Stimulated activated memory B cell treated with anti-CD40 and anti-IgM and Interleukin-4, amounts not matched to agents 10 μg/mL and 1 μg/mL and 100 μg/mL, for 72 hours (primary cell): ENCODE data around the gene TRAPPC6A.

Source experiments
- ATAC-seq: fragments of 150-1000 bp; cut with Tn5 transposase; 2 replicates; pipeline ENCODE4 v1.10.0; 2021
- H3K27ac Mint-ChIP-seq: one replicate; pipeline ENCODE4 v1.8.0; 2022; ENCODE audit warnings: mild to moderate bottlenecking, mixed read lengths
- H3K27me3 Mint-ChIP-seq: one replicate; pipeline ENCODE4 v1.8.0; 2022; ENCODE audit warnings: mixed read lengths
- H3K36me3 Mint-ChIP-seq: one replicate; pipeline ENCODE4 v1.8.0; 2022; ENCODE audit warnings: mixed read lengths
- H3K4me1 Mint-ChIP-seq: one replicate; pipeline ENCODE4 v1.8.0; 2022; ENCODE audit warnings: mixed read lengths
- H3K4me3 Mint-ChIP-seq: one replicate; pipeline ENCODE4 v1.8.0; 2022; ENCODE audit warnings: mild to moderate bottlenecking, moderate library complexity, mixed read lengths
- H3K9me3 Mint-ChIP-seq: one replicate; pipeline ENCODE4 v1.8.0; 2022; ENCODE audit warnings: mixed read lengths

Gene TRAPPC6A, protein sequence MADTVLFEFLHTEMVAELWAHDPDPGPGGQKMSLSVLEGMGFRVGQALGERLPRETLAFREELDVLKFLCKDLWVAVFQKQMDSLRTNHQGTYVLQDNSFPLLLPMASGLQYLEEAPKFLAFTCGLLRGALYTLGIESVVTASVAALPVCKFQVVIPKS

DNA sequence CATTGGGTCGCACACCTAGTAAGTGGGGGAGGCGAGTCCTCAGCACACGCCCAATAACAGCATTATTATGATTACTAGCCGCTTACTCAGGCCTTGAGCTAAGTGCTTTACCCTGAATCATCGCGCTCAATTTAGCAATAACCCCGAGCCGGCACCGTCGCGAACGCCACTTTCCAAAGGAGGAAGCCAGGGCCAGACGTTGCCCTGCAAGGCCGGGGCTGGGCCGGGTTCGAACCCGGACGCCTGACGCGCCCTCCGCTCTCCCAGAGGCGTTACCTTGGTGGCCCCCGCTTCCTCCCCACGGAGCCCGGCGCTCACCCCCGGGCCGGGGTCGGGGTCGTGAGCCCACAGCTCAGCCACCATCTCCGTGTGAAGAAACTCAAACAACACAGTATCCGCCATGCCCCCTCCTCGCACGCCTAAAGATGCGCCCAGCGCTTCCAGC, at the start of gene TRAPPC6A:
Gene TRAPPC6A (minus strand): TSS at position 421 of the 445 bp plus-strand sequence. CDS start 19 bp downstream, at position 402.
- ATAC-seq: peak; percentile 1
- no peaks in the 10 kb centered on the region for H3K27me3 Mint-ChIP-seq
- H3K9me3 Mint-ChIP-seq: no peaks in the 10 kb centered on the region

DNA sequence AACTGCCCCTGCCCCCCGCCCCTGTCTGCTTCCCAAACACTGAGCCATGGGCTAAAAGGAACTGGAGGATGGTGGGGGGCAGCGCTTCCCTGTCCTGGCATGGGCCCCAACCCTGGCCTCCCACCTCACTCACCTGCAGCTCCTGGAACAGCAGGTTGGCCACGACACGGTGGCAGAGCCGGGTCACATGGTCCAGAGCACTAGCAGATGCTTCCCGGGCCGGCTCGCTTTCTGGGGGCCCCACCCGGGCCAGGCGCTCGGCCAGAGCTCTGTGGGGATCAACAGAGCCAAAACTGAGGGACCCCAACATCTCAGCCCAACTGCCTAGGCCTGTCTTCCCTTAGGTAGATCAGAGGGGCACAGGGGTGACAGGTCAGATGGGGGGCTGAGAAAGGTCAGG, 46.6 kb upstream of the TRAPPC6A start:
- ATAC-seq: peak; percentile 43
- Mint-ChIP-seq H3K9me3 (no peaks in the 10 kb centered on the region), H3K27me3 (peaks cover 84% of the 10 kb centered on the region), H3K4me3 (no peak overlapping the region), H3K36me3 (no peaks in the 10 kb centered on the region), H3K4me1 (no peaks in the 10 kb centered on the region), H3K27ac (no peak overlapping the region)

More for the DNA sequence above, at the start of gene TRAPPC6A:
- peaks cover 21% of the 10 kb centered on the region for H3K36me3 Mint-ChIP-seq
- H3K4me3 Mint-ChIP-seq: peak within 1 kb of the TSS; percentile 78
- peaks cover 43% of the 10 kb centered on the region for H3K4me1 Mint-ChIP-seq
- H3K27ac Mint-ChIP-seq: peak within 1 kb of the TSS; percentile 75

DNA sequence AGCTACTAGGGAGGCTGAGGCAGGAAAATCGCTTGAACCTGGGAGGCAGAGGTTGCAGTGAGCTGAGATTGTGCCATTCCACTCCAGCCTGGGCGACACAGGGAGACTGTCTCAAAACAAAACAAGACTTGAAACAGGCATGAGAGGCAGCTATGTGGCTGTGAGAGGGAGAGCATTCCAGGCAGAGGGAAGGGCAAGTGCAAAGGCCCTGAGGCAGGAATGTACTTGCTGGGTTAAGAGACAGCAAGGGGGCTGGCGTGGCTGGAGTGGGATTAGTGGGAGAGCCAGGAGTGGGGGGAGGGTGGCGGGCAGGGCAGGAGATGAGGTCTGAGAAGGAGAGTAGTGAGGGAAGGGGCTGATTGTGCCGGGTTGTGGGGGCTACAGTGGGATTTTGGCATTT, 45.8 kb upstream of the TRAPPC6A start:
- ATAC-seq: no peak
- Mint-ChIP-seq H3K4me1 (no peaks in the 10 kb centered on the region), H3K4me3 (no peak overlapping the region), H3K27ac (no peak overlapping the region), H3K27me3 (peaks cover 85% of the 10 kb centered on the region), H3K9me3 (no peaks in the 10 kb centered on the region), H3K36me3 (no peaks in the 10 kb centered on the region)

DNA sequence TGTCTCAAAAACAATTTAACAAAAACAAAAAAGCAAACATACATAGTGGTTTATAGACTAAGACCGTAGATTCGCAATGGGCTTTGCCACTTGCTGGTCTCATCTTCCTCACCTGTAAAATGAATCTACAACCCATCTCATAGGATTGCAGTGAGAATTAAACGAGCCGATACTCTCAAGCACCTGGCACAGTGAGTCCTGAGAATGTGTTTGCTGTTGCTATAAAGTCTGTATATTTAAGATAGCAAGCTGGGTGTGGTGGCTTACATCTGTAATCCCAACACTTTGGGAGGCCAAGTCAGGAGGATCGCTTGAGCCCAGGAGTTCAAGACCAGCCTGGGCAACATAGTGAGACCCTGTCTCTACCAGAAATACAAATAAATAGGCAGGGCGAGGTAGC, 44.7 kb upstream of the TRAPPC6A start:
- no peak overlapping the region for H3K27ac Mint-ChIP-seq
- no peak for ATAC-seq
- H3K27me3 Mint-ChIP-seq: peaks cover 89% of the 10 kb centered on the region
- no peaks in the 10 kb centered on the region for H3K36me3 Mint-ChIP-seq
- no peaks in the 10 kb centered on the region for H3K4me1 Mint-ChIP-seq
- no peak overlapping the region for H3K4me3 Mint-ChIP-seq
- H3K9me3 Mint-ChIP-seq: no peaks in the 10 kb centered on the region

DNA sequence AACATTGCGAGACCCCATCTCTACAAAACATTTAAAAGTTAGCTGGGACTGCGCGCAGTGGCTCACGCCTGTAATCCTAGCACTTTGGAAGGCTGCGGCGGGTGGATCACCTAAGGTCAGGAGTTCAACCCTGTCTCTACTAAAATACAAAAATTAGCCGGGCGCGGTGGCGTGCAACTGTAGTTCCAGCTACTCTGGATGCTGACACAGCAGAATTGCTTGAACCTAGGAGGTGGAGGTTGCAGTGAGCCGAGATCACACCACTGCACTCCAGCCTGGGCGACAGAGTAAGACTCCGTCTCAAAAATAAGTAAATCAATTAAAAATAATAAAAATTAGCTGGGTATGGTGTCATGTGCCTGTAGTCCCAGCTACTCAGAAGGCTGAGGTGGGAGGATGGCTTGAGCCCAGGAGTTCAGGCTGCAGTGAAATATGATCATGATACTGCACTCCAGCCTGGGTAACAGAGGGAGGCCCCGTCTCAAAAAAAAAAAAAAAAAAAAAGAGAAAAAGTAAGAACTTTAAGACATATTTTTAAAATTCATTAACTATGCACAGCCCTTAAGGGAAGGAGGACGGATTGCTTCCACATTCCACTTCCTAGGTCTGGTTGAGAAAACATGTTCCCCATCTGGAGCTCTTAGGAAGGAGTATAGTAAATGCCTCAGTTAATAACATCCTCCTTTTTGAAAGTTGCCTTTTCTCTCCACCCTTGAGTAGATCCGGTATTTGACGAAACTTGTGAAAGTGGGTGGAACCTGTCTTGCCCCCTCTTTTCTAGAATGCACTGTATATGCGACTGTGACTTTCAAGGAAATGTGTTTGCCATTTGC, 41.1 kb upstream of the TRAPPC6A start:
- ATAC-seq: no peak
- Mint-ChIP-seq H3K27ac (no peak overlapping the region), H3K36me3 (no peaks in the 10 kb centered on the region), H3K9me3 (no peaks in the 10 kb centered on the region), H3K4me3 (no peak overlapping the region), H3K4me1 (peaks cover 7% of the 10 kb centered on the region), H3K27me3 (peaks cover 87% of the 10 kb centered on the region)

DNA sequence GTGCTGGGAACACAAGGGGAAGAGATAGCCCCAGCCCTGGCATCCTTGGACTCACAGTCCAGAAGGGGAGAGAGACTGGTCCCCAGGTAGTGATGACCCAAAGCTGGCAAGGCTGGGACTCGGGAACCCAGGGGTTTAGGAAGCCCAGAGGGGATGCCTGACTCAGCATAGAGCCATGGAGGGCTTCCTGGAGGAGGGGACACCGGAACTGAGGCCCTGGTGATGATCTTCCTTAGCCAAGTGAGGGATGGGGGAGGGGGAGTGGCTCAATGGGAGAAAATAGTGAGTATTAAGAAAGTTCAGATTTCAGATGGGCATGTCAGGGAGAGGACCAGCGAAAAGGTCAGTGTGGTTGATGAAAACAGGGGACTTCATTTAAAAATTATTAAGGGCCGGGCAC, 40.4 kb upstream of the TRAPPC6A start:
- peaks cover 87% of the 10 kb centered on the region for H3K27me3 Mint-ChIP-seq
- H3K36me3 Mint-ChIP-seq: no peaks in the 10 kb centered on the region
- peaks cover 7% of the 10 kb centered on the region for H3K4me1 Mint-ChIP-seq
- ATAC-seq: no peak
- H3K4me3 Mint-ChIP-seq: no peak overlapping the region
- no peak overlapping the region for H3K27ac Mint-ChIP-seq
- H3K9me3 Mint-ChIP-seq: no peaks in the 10 kb centered on the region

DNA sequence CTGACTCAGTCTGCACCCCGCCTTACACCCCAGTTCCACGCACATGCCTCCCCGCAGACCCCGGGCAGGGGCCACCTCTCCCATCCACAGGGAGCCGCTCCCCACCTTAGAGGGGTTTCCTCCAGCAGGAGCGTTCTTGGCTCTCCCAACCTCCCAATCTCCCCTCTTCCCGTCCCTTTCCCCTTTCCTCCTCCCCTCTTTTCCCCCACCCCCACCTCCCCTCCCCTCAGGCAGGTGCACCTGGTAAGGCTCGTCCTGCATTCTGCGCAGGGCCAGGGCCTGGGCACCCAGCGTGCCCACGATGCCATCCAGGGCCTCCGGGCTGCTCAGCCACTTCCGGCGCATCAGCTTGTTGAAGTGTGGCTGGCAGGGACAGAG, 39.9 kb upstream of the TRAPPC6A start:
- Mint-ChIP-seq H3K27me3 (peaks cover 88% of the 10 kb centered on the region), H3K9me3 (no peaks in the 10 kb centered on the region), H3K27ac (no peak overlapping the region), H3K4me1 (peaks cover 7% of the 10 kb centered on the region), H3K4me3 (no peak overlapping the region), H3K36me3 (no peaks in the 10 kb centered on the region)
- no peak for ATAC-seq

DNA sequence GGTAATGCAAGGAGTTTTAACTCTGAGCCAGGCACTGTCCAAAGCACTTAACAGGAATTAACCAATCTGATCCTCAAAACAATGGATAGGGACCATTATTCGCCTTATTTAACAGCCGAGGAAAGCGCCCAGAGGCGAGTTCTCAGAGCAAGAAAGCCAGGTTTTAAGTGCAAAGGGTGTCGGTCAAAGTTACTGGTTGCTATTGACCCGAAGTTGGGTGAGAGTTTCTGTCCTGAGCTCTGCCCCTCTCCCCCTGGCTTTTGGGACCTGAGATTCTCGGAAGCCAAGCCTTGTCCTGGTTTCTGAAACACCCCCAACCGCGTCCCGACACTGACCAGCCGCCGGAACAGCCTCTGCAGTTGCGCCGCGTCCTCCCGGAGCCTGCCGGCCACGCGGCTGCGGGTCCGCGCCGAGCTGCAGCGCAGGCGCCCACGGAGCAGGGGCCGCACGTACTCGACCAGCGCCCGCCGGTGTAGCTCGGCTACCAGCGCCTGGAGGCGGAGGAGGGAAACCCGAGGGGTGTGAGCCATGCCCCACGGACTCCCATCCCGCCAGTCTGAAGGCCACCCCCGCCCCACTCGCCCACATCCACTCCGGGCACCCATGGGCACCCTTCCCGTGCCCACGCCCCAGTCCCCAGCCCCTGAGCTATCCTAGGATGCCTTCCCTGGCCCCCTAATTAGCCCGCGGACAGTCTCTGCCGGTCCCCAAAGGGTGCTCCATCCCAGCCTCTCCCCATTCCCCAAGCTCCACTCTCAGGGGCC, 39.3 kb upstream of the TRAPPC6A start:
- ATAC-seq: no peak
- H3K36me3 Mint-ChIP-seq: no peaks in the 10 kb centered on the region
- no peak overlapping the region for H3K27ac Mint-ChIP-seq
- no peak overlapping the region for H3K4me3 Mint-ChIP-seq
- peaks cover 7% of the 10 kb centered on the region for H3K4me1 Mint-ChIP-seq
- H3K9me3 Mint-ChIP-seq: no peaks in the 10 kb centered on the region
- peaks cover 88% of the 10 kb centered on the region for H3K27me3 Mint-ChIP-seq

DNA sequence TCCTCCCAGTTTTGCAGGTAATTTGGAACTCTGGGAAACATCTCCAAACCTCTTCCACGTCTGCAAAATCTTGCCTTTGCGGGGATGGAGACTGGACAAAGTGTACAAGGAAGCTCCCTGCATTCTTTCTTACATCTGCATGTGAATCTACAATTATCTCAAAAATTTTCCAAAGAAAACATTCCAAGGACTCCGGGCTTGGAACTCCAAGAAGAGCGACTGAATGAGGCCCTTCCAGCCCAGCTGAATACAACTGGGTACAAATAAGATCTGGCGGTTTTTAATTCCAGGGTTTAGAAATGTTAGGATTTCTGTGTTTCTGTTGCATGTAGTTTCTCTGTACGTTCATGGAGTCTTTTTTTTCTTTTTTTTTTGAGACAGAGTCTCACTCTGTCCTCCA, 38.6 kb upstream of the TRAPPC6A start:
- Mint-ChIP-seq H3K27ac (no peak overlapping the region), H3K9me3 (no peaks in the 10 kb centered on the region), H3K4me3 (no peak overlapping the region), H3K36me3 (no peaks in the 10 kb centered on the region), H3K27me3 (peaks cover 88% of the 10 kb centered on the region), H3K4me1 (peaks cover 7% of the 10 kb centered on the region)
- no peak for ATAC-seq

DNA sequence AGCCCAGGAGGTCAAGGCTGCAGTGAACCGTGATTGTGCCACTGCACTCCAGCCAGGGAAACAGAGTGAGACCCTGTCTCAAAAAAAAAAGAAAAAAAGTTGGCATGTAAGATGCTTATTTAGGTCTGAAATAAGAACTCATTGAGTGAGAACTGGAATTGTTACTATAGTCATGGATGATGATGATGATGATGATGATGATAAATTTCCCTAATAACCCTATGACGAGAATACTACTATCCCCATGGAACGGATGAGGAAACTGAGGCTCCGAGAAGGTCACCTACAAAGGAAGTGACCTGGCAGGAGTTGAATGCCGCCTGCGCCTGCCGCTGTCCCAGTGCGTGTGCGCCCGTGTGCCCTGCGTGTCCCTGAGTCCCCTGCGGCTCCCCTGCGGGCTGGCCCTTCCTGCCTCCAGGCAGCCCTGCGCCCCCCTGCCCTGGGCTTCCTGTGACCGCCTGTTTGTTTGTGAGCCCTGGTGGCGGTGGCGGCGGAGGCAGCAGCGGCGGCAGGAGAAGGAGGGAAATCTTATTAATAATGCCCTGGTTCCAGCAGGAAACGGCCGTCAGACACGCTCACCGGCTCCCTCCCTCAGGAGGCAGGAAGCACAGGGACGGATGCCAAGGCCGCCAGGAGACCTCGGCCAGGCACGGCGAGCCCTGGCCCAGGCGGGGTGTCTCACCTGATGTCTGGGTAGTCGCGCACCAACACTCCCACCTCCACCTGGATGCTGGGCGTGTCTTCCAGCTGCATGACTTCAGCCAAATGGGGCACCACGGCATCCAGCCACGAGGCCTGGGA, 37.6 kb upstream of the TRAPPC6A start:
- Mint-ChIP-seq H3K4me3 (no peak overlapping the region), H3K27me3 (peaks cover 87% of the 10 kb centered on the region), H3K36me3 (no peaks in the 10 kb centered on the region), H3K4me1 (peaks cover 7% of the 10 kb centered on the region), H3K9me3 (no peaks in the 10 kb centered on the region), H3K27ac (no peak overlapping the region)
- ATAC-seq: no peak

DNA sequence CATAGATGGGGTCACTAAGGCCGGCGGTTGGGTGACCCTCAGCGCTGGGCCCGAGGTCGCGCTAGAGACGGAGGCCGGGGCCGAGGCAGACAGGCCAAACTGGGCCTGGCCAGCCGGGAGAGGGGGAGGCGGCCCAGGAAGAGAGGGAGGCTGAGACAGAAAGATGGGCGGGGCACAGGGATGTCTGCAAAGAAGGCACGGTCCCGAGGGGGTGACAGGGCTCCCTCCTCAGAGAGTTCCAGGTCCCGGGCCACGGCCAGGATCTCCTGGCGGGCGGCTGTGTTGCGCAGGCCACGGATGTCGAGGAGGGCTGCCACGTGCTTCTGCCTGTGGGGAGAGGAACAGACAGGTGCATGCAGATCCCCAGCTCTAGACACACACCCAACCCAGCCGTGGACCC, 35.0 kb upstream of the TRAPPC6A start:
- peaks cover 13% of the 10 kb centered on the region for H3K4me1 Mint-ChIP-seq
- no peaks in the 10 kb centered on the region for H3K9me3 Mint-ChIP-seq
- no peaks in the 10 kb centered on the region for H3K36me3 Mint-ChIP-seq
- peaks cover 71% of the 10 kb centered on the region for H3K27me3 Mint-ChIP-seq
- no peak for ATAC-seq
- no peak overlapping the region for H3K27ac Mint-ChIP-seq
- no peak overlapping the region for H3K4me3 Mint-ChIP-seq

DNA sequence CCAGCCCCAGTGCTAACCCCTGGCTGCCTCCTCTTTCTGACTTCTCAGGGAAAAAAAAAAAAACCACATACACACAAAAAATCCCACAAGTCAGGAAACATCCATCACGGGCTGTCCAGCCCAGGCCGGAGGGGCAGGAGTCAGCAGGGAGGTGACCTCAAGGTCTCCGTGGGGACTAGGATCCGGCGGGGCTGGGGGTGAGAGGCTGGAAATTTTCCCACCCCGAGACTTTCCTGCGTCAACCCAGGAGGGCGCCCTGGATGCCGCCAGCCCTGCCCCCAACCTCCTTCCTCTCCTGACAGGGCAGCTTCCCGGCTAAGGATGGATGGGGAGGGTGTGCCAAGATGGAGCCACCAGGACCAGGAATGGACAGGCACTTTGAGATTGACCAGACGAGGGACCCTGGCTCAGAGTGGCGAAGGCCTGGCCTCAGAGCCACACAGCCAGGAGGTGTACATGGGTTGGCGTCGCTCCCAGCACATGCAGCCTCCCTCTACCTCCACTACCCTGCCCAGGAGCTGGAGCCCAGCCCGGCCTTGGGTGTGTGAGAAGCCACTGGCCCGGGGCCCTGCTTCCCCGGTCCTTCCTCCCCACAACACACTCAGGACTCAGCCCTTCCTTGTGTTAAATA, 33.8 kb upstream of the TRAPPC6A start:
- Mint-ChIP-seq H3K4me3 (no peak overlapping the region), H3K27me3 (peaks cover 59% of the 10 kb centered on the region), H3K36me3 (no peaks in the 10 kb centered on the region), H3K9me3 (no peaks in the 10 kb centered on the region), H3K4me1 (peaks cover 13% of the 10 kb centered on the region), H3K27ac (no peak overlapping the region)
- ATAC-seq: no peak

DNA sequence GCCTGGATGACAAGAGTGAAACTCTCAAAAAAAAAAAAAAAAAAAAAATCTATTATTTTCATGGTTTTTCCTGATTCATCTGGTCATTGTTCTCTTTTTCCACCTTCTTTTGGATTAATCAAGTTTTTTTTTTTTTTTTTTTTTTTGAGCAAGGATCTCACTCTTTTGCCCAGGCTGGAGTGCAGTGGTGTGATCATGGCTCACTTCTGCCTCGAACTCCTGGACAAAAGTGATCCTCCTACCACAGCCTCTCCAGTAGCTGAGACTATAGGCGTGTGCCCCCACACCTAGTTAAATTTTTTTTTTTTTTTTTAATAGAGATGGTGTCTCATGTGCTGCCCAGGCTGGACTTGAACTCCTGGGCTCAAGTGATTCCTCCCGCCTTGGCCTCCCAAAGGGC, 28.3 kb upstream of the TRAPPC6A start:
- Mint-ChIP-seq H3K4me1 (peaks cover 6% of the 10 kb centered on the region), H3K9me3 (peaks cover 3% of the 10 kb centered on the region), H3K4me3 (no peak overlapping the region), H3K27me3 (peaks cover 7% of the 10 kb centered on the region), H3K27ac (no peak overlapping the region), H3K36me3 (peaks cover 14% of the 10 kb centered on the region)
- no peak for ATAC-seq

DNA sequence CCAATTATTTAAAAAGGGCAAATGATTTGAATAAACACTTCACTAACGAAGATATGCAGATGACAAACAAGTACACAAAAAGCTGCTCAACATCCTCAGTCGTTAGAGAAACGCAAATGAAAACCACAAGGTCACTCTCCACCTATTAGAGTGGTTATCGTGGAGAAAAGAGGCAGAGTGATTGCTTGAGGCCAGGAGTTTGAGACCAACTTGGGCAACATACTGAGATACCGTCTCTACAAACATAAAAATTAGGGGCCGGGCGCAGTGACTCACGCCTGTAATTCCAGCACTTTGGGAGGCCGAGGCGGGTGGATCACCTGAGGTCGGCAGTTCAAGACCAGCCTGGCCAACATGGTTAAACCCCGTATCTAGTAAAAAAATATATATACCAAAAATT, 27.8 kb upstream of the TRAPPC6A start:
- Mint-ChIP-seq H3K27ac (no peak overlapping the region), H3K4me1 (peaks cover 6% of the 10 kb centered on the region), H3K9me3 (peaks cover 3% of the 10 kb centered on the region), H3K27me3 (peaks cover 2% of the 10 kb centered on the region), H3K36me3 (peaks cover 14% of the 10 kb centered on the region), H3K4me3 (no peak overlapping the region)
- ATAC-seq: no peak
